Erythroblast (primary cell): Measurements from ENCODE around the gene LAIR2.

Experiments used
- GATA1 ChIP-seq: IDR thresholded peaks from 2 replicates; pipeline ENCODE4 v1.6.1; 2011; ENCODE audit warnings: low read depth, mild to moderate bottlenecking, control low read depth, low read length, moderate library complexity
- POLR2A ChIP-seq: IDR thresholded peaks from 2 replicates; pipeline ENCODE4 v1.6.1; 2011; ENCODE audit warnings: mild to moderate bottlenecking, low read length

GRCh38 chr19:54489766-54490165 lies 12.9 kb upstream of the LAIR2 start:
- TF ChIP-seq POLR2A (no peak), GATA1 (no peak)
